ENCODE measurements around the gene LTK. TPM values are rescaled to one million over a fixed set of nuclear protein-coding genes. Genes with fewer than 3 reads are reported as not detected.

Gene LTK
- total RNA-seq, 2 donors from 2014 or later, result 0.44 to 0.57 TPM

- Mint-ChIP-seq H3K36me3 (ENCODE audit: low read depth) (no peaks in the 10 kb centered on the region), H3K27ac (no peak overlapping the region), H3K4me1 (peaks cover 3% of the 10 kb centered on the region), H3K27me3 (ENCODE audit: insufficient read depth) (peaks cover 3% of the 10 kb centered on the region), H3K9me3 (no peaks in the 10 kb centered on the region), H3K4me3 (peak overlapping the region; percentile 97)
- Histone ChIP-seq H3K4me3 (ENCODE audit: low read length) (no peak overlapping the region), H3K36me3 (ENCODE audit: control insufficient read depth, insufficient read depth, low read length) (no peaks in the 10 kb centered on the region), H3K9me3 (ENCODE audit: control insufficient read depth, low read length) (no peaks in the 10 kb centered on the region), H3K27me3 (ENCODE audit: control insufficient read depth, insufficient read depth, low read length, poor library complexity, severe bottlenecking) (peaks cover 4% of the 10 kb centered on the region), H3K27ac (ENCODE audit: low read depth, low read length) (no peak overlapping the region), H3K9ac (ENCODE audit: extremely low read depth, low read length, poor library complexity, severe bottlenecking) (no peak overlapping the region), H3K4me1 (ENCODE audit: control insufficient read depth, insufficient read depth, low read length) (no peaks in the 10 kb centered on the region)
- TF ChIP-seq CTCF (conservative IDR thresholded peaks at IDR 0.05), result no peak
- DNase-seq, result no peak
- 77 to 95% methylated on average over 3 of the region's 3 CpGs for WGBS, 2 experiments (ENCODE audit: insufficient coverage in 1 of 2, insufficient read length in 1 of 2)
Measured at GRCh38 chr15:41545218-41545617, 31.6 kb upstream of the LTK start.

GRCh38 chr15:41544650-41545015, 31.0 kb upstream of the LTK start:
- Histone ChIP-seq H3K27ac (ENCODE audit: low read depth, low read length) (no peak overlapping the region), H3K27me3 (ENCODE audit: control insufficient read depth, insufficient read depth, low read length, poor library complexity, severe bottlenecking) (peaks cover 4% of the 10 kb centered on the region), H3K9ac (ENCODE audit: extremely low read depth, low read length, poor library complexity, severe bottlenecking) (no peak overlapping the region), H3K4me3 (ENCODE audit: low read length) (peak overlapping the region; percentile 99), H3K9me3 (ENCODE audit: control insufficient read depth, low read length) (no peaks in the 10 kb centered on the region), H3K4me1 (ENCODE audit: control insufficient read depth, insufficient read depth, low read length) (no peaks in the 10 kb centered on the region), H3K36me3 (ENCODE audit: control insufficient read depth, insufficient read depth, low read length) (no peaks in the 10 kb centered on the region)
- Mint-ChIP-seq H3K4me1 (peaks cover 3% of the 10 kb centered on the region), H3K36me3 (ENCODE audit: low read depth) (no peaks in the 10 kb centered on the region), H3K27me3 (ENCODE audit: insufficient read depth) (peaks cover 3% of the 10 kb centered on the region), H3K9me3 (no peaks in the 10 kb centered on the region), H3K4me3 (peak overlapping the region; percentile 97), H3K27ac (no peak overlapping the region)
- WGBS, 2 experiments (ENCODE audit: insufficient coverage in 1 of 2, insufficient read length in 1 of 2), result 96 to 98% methylated on average over 9 to 15 of the region's 15 CpGs
- no peak for TF ChIP-seq CTCF (conservative IDR thresholded peaks at IDR 0.05)
- DNase-seq, result no peak

DNA sequence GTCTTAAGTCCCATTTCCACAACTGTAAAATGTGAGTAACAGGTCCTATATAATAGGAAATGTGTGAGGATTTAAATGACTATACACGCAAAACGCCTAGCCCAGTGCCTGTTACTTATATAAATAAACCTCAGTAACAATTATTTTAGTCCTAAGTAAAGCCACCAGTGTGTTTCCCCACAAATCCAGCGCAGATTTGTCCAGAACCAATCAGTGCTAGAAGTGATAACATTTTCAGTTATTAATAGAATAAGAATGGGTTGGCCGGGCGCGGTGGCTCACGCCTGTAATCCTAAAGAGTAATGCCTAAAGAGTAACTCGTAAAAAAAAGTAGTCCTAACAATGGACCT, 29.9 kb upstream of the LTK start:
- Histone ChIP-seq H3K4me1 (ENCODE audit: control insufficient read depth, insufficient read depth, low read length) (no peaks in the 10 kb centered on the region), H3K27me3 (ENCODE audit: control insufficient read depth, insufficient read depth, low read length, poor library complexity, severe bottlenecking) (peaks cover 4% of the 10 kb centered on the region), H3K9ac (ENCODE audit: extremely low read depth, low read length, poor library complexity, severe bottlenecking) (peak overlapping the region; percentile 92), H3K27ac (ENCODE audit: low read depth, low read length) (peak overlapping the region; percentile 61), H3K9me3 (ENCODE audit: control insufficient read depth, low read length) (no peaks in the 10 kb centered on the region), H3K36me3 (ENCODE audit: control insufficient read depth, insufficient read depth, low read length) (no peaks in the 10 kb centered on the region), H3K4me3 (ENCODE audit: low read length) (peak overlapping the region; percentile 99)
- H3K27ac Mint-ChIP-seq, result peak overlapping the region; percentile 99
- no peak for DNase-seq
- H3K4me3 Mint-ChIP-seq, result peak overlapping the region; percentile 97
- peaks cover 3% of the 10 kb centered on the region for H3K27me3 Mint-ChIP-seq (ENCODE audit: insufficient read depth)
- no peaks in the 10 kb centered on the region for H3K9me3 Mint-ChIP-seq
- no peak for TF ChIP-seq CTCF (conservative IDR thresholded peaks at IDR 0.05)
- H3K4me1 Mint-ChIP-seq, result peaks cover 3% of the 10 kb centered on the region
- WGBS, 2 experiments (ENCODE audit: insufficient coverage in 1 of 2, insufficient read length in 1 of 2), result 5 to 20% methylated on average over 5 to 8 of the region's 8 CpGs
- H3K36me3 Mint-ChIP-seq (ENCODE audit: low read depth), result no peaks in the 10 kb centered on the region
